ENCODE measurements around the gene RAB43.
"Not testable (repeated sequence)": the region's sequence is repeated elsewhere in the genome, so short reads cannot be mapped to it uniquely, and the experiment has no call there.

RAB43 gene

DNA sequence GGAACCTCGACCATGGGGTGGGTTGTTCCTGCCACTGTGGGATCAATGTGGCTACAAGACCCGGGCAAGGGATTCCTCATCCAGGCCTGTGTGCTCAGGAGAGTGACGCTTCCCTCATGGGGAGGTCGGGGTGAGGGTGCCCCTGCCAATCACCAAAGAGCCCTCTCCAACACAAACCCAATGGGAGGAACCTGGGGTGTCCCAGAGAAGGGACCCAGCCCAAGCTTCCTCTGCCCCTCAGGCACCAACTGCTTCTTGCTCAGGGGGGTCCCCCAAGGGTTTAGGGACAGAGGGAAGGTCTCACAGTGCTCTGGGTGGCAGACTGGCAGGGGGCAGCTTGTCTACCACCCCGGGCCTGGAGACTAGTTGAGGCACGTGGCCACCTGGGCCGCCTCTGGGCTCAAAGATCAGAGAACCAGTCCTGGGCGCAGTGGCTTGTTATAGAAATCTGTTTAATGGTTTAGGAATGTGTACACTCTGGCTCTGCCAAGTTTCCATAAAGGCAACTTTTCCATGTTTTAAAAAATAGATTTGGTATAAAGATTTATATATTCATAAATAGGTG, 34.4 kb downstream of the RAB43 start:
- DNase-seq, result no peak

DNA sequence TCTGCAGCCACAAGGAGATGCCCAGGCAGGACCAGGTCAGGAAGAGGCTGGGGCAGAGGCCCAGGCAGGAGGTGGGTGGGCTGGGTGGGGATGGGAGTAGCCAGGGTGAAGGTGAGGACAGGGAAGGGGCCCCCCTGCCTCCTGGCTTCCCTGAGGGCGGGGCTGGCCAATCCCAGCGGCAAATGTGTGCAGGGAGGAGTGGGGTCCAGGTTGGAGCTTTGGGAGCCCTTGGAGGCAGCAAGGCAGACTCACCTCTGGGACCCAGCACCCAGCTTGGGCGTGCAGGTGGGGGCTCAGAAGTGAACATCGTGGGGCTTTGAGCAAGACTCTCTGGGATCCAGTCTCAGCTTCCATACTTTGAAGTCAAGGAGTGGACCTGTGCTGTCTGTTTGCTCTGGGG, 35.8 kb downstream of the RAB43 start:
- DNase-seq, result no peak

DNA sequence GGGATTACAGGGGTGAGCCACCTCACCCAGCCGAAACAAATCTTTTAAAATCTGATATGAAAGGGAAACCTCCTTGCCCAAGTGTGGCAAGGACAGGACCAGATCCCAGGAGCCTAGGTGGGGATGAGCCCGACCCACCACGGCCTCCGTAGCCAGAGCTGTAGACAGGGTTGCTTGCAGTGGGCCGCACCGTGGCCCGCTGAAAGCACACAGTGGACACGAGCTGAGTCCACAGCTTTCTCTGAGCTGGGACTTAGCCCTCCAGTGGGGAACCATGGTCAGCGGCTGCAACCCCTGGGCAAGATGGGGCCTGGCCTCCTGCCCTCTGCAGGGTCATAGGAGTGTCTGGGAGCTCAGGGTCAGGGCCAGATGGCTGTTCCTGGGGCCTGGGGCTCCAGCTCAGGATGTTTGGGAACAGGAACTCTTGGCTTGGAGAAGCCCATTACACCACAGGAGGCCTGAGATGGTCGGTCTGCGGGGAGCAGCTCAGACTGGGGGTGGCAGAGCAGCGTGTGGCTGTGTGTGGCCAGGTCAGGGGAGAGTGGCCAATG, 36.4 kb downstream of the RAB43 start:
- no peak for DNase-seq

DNA sequence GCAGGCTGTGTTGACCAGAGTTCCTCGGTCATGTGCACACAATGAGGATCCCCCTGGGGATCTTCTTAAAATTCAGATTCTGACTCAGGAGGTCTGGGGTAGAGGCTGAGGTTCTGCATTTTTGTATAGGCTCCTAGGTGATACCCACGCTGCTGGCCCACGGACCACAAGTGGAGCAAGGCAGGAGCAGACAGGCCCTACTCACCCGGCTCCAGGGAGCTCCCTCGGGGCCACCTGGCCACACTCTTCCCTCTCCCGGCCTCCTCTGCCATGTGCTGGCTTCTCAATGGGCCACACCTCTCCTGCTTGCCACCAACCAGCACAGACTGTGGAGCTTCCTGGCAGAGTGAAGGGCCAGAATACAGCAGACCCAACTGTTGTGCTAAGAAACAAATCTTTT, 37.1 kb downstream of the RAB43 start:
- no peak for DNase-seq

DNA sequence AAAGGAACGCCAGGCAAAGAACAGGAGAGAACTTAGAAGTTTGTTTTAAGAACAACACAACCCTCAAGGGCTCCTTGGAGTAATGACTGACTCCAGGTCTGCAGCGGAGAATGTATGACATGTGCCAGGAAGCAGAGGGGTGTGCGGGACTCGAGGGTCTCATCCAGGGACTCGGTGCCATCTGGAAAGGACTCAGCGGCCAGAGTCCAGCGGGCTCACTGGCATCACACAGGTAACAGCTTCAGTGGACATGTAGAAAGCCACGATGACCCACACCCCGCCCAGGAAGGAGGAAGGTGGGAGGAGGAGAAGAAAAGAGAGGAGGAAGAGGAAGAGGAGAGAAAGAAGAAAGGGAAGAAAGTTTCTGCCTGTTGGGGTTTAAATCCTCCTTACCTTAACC, 39.6 kb downstream of the RAB43 start:
- DNase-seq, result no peak

DNA sequence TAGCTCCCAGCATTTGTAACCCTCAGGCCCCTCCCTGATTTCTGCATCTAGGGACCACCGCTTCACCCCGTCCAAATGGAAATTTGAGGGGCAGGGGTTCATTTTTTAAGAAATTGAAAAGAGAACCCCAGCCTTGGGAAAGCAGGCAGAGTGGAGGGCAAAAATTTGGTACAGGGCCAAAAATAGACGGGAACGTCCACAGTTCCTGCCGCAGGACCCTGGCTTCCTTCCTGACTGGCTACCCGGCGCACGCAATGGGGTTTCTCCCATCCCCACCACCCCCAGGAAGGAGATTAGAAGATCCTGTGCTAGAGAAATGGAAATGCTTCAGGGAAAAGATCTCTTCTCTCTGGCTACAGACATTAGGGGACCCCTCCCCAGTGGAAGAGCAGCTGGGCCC, 40.1 kb downstream of the RAB43 start:
- DNase-seq, result no peak

DNA sequence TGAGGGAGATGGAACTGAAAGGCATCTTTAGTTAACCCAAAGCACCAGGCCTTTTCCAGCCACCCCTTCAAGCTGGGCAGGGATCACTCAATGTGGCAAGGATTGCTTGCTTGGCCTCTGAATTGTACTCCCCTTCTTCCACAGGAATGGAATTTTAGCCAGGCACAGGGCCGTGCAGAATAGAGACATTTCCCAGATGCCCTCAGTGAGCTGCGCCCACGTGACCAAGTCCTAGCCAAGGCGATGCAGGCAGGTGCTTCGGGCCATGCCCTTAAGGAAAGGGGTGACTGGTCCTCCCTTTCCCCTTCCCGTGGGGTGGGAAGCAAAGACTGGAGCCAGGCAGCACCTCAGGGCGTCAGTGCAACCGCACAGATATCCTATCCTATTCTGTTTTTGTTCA, 43.1 kb downstream of the RAB43 start:
- no peak for DNase-seq

DNA sequence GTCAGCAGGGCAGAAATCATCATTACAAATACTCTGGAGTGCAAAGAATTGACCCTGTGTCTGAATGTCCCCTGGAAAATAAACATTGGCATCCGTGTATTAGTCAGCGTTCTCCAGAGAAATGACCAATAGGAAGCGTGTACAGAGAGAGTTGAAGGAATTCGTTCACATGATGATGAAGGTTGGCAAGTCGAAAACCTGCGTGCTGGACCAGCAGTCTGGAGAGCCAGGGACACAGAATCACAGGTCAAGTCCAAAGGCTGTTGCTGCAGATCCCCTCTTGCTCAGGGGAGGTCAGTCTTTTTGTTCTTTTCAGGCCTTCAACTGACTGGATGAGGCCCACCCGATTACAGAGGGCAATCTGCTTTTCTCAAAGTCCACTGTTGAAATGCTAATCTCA, 44.4 kb downstream of the RAB43 start:
- no peak for DNase-seq

DNA sequence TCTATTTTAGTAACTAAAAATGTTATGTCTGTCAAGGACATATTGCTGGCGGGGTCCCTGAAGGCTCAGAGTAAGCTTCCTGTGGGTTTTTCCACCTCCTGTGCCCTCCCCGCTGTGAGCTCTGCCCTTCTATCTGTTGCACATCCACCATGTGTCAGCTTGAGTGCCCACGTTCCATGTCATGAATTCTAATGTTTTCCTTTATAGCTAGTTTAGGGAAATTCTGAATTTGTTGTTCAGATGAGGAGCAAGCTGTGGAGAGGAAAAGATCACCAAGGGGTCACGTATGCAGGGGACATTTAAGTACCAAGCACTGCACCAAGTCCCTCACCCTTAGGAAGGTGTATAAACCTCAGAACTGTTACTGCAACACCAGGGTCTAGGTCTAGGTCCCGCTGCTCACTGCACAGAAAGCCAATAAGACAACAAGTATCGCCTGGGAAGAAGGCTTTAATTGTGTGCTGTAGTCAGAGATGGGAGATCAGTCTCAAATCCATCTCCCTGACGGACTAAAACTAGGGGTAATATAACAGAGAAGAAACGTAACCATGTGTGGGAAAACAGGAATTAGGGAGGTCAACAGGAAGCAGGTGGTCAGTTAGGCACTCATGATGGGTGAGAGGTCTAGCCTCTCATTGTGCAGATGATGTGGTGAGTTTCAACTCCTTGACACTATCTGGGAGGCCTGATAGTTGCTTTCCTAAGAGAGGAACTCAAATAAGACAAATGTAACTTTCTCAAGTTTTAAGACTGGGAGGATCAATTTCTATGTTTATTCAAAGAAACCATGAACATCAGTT, 51.3 kb downstream of the RAB43 start:
- no peak for DNase-seq

DNA sequence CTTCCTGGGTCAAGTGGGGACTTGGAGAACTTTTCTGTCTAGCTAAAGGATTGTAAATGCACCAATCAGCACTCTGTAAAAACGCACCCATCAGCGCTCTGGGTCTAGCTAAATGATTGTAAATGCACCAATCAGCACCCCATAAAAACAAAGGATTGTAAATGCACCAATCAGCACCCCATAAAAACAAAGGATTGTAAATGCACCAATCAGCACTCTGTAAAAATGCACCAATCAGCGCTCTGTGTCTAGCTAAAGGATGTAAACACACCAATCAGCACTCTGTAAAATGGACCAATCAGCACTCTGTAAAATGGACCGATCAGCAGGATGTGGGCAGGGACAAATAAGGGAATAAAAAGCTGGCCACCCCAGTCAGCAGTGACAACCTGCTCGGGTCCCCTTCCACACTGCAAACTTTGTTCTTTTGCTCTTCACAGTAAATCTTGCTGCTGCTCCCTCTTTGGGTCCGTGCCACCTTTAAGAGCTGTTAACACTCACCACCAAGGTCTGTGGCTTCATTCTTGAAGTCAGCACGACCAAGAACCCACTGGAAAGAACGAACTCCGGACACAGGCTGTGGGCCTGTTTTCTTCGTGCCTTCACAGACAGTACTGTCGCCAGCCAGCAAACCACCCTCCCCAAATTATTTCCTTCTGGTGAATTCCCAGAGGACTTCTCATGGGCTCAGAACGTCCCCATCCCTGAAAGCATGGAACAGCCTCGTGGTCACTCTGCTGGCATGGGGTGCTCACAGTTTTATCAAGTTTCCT, 52.1 kb downstream of the RAB43 start:
- not testable (repeated sequence) for DNase-seq

DNA sequence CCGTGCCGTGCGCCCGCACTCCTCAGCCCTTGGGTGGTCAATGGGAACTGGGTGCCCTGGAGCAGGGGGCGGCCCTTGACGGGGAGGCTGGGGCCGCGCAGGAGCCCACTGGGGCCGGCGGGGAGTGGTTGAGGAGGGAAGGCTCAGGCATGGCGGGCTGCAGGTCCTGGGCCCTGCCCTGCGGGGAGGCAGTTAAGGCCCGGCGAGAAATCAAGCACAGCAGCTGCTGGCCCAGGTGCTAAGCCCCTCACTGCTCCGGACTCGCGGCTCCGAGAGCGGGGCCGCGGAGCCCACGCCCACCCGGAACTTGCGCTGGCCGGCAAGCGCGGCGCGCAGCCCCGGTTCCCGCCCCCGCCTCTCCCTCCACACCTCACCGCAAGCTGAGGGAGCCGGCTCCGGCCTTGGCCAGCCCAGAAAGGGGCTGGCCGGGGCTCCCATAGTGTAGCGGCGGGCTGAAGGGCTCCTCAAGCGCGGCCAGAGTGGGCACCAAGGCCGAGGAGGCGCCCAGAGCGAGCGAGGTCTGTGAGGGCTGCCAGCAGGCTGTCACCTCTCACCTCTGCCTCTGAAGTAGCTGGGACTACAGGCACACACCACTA, 53.2 kb downstream of the RAB43 start:
- no peak for DNase-seq

DNA sequence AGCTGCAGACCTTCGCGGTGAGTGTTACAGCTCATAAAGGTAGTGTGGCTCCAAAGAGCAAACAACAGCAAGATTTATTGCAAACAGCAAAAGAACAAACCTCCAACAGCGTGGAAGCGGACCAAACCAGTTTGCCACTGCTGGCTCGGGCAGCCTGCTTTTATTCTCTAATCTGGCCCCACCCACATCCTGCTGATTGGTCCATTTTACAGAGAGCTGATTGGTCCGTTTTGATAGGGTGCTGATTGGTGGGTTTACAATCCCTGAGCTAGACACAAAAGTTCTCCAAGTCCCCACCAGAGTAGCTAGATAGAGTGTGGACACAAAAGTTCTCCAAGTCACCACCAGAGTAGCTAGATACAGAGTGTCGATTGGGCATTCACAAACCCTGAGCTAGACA, 53.9 kb downstream of the RAB43 start:
- DNase-seq, result not testable (repeated sequence)

DNA sequence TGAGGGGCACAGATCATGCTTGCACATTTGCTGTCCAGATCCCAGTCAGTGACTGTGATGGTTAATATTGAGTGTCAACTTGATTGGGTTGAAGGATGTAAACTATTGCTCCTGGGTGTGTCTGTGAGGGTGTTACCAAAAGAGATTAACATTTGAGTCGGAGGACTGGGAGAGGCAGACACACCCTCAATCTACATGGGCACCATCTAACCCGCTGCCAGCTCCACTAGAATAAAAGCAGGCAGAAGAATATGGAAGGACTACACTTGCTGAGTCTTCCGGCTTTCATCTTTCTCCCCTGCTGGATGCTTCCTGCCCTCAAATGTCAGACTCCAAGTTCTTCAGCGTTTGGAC, 55.9 kb downstream of the RAB43 start:
- no peak for DNase-seq

DNA sequence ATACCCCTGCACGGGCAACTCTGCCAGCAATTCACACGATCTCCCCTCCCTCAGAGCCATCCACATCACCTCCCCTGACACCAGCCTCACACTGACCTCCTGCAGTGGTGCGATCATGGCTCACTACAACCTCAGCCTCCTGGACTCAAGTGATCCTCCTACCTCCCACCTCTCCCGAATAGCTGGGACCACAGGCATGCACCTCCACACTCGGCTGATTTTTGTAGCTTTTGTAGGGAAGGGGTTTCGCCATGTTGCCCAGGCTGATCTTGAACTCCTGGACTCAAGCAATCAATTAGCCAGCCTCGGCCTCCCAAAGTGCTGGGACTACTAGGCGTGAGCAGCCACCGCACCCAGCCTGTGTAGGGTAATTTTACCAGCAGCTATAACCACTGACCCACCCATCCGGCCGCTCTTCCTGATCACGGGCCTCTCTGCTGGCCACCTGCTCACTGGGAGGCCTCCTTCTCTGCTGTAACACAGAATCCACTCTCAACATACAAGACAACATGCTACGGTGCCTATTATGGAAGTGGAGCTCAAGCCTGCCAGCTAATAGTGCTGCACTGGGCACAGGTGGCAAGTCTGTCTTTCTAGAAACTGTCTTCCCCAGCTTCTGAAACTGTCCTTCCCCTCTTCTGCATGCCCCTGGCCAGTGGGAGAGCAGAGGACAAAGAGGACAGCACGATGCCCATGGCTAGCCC, 56.4 kb downstream of the RAB43 start:
- no peak for DNase-seq

DNA sequence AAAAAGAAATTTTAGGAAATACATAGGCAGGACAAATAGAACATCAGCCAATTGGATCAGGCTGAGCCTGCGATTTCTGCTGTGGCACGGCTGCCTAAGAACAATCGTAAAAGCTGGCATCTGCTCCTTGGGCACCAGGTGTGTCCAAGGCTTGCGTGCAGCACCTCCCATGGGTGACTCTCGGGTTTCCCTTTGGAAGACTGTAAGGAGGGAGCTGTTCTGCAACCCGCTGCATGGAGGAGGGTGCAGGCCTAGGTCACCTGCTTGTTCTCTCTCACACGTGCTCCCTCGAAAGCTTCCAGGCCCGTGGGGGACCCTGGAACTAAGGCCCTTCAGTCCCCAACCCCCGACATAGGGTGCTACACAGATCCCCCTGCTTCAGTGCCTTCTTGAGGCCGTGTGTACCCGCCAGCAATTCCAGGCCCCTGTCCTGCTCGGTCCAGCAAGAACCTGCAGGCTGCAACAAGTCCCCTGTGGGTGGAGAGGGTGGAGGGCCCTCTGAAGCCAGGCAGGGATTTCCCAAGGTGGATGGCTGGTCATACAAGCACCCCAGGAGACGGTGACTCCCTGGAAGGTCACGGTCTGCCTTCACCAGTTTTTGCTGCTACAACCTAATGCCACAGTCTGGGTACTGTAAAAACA, 57.6 kb downstream of the RAB43 start:
- DNase-seq, result no peak

DNA sequence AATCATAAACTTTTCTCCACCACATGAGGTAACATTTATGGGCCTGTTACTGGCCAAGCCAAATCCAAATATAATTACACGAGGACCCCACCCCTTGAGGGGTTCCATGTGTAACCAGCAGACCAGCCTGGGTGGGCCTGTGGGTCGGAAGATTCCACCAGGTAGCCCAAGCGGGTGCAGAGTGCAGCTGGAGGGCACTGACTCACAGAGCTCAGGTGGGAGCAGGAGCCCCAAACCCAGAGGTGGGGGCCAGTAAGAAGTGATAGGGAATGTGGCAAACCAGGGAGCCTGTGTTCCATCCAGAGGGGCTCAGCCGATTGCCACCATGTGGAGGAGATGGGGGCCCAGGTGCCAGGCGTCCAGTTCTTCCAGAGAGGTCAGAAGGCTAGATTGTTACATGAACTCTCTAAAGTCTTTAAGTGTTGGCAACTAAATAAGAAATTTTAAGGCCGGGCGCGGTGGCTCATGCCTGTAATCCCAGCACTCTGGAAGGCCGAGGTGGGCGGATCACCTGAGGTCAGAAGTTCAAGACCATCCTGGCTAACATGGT, 58.4 kb downstream of the RAB43 start:
- no peak for DNase-seq

DNA sequence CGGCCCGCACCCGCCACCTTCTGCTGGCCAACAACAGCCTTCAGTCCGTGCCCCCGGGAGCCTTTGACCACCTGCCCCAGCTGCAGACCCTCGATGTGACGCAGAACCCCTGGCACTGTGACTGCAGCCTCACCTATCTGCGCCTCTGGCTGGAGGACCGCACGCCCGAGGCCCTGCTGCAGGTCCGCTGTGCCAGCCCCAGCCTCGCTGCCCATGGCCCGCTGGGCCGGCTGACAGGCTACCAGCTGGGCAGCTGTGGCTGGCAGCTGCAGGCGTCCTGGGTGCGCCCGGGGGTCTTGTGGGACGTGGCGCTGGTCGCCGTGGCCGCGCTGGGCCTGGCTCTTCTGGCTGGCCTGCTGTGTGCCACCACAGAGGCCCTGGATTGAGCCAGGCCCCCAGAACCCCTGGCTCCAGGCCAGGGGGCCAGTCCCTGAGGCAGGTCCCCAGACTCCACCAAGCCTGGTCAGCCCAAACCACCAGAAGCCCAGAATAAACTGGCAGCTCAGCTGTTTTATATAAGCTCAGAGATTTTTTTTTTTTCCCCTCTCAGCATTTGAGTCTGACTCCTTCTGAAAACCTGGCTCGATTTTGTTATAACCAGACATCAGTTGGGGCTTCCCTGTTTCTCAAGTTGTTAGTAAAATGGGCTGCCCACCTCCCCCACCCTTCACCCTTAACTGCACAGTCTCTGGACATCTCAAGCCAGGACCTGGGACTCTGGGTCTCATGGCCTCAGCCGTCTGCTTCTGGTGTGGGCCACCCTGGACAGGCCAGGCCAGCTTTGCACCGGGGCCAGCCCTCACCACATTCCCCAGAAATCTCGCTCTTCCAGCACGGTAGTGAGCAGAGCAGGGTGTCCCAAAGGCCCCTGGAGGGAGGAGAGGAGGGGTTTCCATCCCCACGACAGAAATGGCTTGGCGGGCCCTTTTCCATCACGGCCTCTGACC, 59.4 kb downstream of the RAB43 start:
- no peak for DNase-seq

DNA sequence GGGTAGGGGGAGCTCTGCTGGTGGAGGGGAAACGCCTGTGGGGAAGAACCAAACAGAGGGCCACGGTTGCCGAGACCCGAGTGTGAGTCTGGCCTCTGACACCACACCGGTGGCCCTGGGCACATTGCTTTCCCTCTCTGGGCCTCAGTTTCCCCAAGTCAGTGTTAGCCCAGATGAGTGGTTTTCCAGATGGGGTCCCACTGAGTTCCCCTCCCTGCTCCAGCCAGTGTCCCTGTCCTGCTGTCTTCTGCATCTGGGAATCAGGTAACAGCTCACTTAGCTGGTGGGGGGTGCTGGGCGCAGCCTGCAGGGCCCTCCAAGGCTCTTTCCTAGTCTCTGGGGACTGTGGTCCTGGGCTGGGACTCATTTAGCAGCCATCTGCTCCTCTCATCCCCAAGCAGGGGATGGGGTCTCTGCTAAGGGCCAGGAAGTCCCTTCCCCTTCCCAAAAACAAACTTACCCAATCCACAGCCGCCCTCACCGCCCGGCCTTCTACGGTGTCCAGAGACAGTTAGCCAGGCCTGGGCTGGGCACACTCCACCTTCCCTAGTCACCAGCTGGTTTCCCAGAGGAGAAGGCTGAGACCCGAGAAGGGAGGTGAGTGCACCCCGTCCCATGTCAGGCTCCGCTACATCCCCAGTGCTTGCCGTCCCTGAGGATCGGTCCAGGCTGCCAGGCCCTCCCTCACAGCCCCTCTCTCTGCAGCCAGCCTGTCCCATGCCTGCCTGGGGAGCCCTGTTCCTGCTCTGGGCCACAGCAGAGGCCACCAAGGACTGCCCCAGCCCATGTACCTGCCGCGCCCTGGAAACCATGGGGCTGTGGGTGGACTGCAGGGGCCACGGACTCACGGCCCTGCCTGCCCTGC, 60.3 kb downstream of the RAB43 start:
- DNase-seq, result no peak

DNA sequence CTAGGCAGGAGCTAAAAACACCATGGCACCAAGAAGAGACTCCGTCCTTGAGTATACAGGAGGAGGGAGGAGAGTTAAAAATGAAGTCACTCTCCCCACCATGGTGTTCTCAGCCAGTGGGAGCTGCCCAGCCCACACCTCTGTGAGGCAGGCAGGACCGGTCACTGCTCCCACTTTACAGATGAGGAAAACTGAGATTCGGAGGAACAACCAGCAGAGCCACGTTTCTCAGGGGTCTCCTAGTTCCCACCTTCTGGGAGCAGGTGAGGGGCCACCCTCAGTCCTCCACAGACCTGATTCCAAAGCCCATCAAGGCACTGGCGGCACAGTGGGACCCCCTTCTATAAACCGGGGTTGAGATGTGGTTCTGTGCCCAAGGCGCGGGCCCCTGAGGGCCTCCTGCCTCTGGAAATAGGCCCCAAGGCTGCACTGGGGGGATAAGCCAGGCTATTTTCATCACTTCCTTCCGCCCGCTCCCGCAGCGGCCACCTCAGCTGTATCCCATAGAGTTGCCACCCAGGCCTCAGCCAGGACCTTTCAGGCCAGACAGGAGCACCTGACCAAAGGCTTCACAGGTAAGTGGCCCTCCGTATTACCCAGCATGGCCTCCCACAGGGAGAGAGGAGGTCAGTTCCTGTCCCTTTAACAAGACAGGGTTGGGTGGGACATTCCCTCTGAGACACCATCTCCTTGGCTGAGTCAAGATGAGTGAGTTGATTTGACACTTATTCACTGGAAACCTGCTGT, 61.2 kb downstream of the RAB43 start, which contains the start of gene GP9:
GP9 (plus strand) TSS at position 504 of the 747 bp plus-strand sequence. CDS start 961 bp downstream, outside the sequence.
- no peak for DNase-seq
